ENCODE data around the gene GFY. TPM values are rescaled to one million over a fixed set of nuclear protein-coding genes. Genes with fewer than 3 reads are reported as not detected.

The GFY gene
- total RNA-seq, 4 donors from 2014 or later = not detected

DNA sequence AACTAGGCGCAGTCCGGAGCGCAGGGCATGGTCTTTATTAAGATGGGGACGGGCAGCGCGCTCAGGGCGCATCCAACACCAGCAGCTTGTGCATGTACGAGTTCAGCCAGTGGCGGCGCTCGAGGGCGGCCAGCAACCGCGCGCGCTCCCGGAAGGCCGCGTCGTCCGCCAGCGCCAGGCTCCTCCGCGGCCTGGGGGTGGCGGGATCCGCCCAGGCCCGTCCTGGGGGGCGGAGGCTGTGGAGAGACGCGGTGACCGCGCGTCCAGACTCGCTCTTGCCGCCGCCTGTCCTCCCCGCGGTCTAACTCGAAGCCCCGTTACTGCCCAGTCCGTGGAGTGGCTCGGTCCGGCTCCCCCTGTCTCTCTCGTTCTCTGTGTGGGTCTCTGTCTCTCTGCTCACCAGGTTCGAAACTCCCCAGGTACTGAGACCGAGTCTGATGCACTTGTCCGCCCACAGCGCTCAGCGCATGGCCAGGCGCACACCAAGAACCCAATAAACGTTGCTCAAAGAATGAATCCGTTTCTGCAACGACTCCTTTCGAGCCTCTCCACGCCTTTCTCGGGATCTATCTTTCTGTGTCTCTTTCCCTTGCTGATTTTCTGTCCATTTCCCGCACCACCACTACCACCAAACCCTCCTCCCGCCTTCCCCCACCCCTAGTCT, 2.6 kb upstream of the GFY start:
- ATAC-seq (ENCODE audit: low FRiP score) (no peak), DNase-seq (ENCODE audit: low spot score) (no peak)
- TF ChIP-seq, protein P1, sequence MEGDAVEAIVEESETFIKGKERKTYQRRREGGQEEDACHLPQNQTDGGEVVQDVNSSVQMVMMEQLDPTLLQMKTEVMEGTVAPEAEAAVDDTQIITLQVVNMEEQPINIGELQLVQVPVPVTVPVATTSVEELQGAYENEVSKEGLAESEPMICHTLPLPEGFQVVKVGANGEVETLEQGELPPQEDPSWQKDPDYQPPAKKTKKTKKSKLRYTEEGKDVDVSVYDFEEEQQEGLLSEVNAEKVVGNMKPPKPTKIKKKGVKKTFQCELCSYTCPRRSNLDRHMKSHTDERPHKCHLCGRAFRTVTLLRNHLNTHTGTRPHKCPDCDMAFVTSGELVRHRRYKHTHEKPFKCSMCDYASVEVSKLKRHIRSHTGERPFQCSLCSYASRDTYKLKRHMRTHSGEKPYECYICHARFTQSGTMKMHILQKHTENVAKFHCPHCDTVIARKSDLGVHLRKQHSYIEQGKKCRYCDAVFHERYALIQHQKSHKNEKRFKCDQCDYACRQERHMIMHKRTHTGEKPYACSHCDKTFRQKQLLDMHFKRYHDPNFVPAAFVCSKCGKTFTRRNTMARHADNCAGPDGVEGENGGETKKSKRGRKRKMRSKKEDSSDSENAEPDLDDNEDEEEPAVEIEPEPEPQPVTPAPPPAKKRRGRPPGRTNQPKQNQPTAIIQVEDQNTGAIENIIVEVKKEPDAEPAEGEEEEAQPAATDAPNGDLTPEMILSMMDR (IDR thresholded peaks at IDR 0.05) = no peak

DNA sequence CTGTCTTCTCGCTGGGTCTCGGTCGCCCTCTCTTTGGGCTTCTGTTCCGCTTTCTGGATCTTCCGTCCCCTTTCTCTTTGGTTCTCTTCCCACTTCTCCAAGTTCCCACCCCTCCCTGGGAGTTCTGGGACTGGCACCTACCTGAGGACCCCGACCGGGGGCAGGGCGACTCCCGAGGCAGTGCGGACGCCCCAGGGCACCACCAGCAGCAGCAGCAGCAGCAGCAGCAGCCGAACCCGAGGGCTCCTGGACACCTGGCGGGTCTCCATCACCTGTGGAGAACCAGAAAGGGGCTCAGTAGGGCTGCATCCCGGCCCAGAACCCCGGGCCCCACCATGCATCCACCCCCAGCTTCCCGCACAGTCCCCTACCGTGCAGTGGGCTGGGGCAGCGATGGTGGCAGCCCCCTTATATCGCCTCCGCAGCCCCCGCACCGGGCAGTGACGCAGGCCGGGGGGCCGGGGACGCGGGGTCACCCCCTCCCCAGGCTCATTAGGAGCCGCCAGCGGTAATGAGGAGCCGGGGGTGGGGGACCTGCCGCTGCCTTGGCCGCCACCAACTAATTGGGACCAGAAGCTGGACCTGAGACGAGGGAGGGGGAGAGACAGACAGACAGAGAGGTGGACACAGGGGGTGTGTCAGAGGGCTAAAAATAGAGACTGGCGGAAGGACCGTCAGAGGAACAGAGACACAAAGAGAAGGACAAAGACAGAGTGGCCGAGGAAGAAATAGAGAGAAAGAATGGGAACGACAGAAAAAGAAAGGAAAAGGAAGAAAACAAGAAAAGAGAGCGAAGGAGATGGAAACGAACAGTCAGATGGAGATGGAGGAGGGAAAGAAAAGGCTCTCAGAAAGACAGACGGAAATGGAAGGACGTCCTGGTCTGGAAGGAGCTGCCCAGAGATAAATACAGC, 1.9 kb upstream of the GFY start, which contains the start of gene PTH2:
PTH2 (minus strand) TSS at position 371 of the 914 bp plus-strand sequence; CDS start at position 269, 102 bp downstream.
- TF ChIP-seq, protein P1 (IDR thresholded peaks at IDR 0.05) = no peak
- ATAC-seq (ENCODE audit: low FRiP score) (no peak), DNase-seq (ENCODE audit: low spot score) (no peak)

DNA sequence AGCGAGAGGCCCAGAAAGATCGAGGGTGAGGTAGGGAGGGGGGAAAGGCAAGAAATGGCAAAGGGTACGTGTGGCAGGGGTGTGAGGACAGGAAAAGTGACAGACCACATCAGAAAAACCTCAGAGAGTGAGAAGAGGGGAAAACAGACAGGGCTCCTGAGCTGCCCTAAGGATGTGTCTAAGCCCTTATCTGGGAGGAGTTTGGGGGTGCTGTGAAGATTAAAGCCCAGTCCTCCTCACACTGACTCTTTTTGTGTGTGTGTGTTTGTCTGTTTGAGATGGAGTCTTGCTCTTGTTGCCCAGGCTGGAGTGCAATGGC, 1.2 kb upstream of the GFY start:
- ATAC-seq (ENCODE audit: low FRiP score) = no peak
- no peak for DNase-seq (ENCODE audit: low spot score)
- TF ChIP-seq, protein P1 (IDR thresholded peaks at IDR 0.05) = no peak

DNA sequence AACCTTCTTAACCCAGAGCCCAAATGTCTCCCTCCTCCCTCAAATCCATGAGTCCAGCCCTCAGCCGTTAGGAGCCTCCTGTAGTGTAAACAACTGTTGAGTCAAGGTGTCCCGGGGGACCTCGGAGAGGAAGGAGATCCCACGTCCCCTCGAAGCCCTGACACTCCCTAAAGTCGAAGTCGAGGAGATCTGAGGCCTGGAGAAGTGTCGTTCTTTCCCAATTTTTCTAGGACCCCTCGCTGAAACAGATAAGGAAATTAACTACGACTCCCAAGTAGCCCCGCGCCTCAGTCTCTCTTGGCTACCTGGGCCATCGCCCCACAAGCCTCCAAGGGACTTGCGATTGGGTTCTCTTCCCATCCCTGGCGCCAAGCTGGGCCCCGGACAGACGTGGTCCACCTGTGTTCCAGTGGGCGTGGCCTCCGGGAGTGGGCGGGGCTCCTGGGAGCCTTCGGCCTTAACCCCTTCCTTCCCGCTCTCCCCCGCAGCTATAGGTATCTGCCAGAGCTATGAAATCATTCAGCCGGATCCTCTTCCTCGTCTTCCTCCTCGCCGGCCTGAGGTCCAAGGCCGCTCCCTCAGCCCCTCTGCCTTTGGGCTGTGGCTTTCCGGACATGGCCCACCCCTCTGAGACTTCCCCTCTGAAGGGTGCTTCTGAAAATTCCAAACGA, 869 bp downstream of the GFY start:
- DNase-seq (ENCODE audit: low spot score) (no peak), ATAC-seq (ENCODE audit: low FRiP score) (no peak)
- TF ChIP-seq, protein P1 (IDR thresholded peaks at IDR 0.05) = no peak

DNA sequence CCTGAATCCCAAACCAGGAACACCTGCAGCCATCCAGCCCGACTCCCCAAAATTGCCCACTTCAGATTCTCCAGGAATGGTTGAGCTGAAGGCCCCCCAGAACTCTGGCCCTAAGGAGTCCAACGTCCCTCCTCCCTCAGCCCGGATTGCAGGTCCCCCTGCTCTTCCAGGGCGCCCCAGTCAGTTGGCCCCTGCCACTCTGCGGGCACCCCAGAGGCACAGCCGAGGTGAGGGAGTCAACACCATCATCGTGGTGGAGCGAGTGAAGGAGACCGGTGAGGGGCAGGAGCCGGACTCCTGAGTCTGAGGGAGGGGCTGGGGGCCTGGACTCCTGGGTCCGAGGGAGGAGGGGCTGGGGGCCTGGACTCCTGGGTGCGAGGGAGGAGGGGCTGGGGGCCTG, 2.2 kb downstream of the GFY start:
- DNase-seq (ENCODE audit: low spot score) = no peak
- no peak for ATAC-seq (ENCODE audit: low FRiP score)
- TF ChIP-seq, protein P1 (IDR thresholded peaks at IDR 0.05) = no peak

DNA sequence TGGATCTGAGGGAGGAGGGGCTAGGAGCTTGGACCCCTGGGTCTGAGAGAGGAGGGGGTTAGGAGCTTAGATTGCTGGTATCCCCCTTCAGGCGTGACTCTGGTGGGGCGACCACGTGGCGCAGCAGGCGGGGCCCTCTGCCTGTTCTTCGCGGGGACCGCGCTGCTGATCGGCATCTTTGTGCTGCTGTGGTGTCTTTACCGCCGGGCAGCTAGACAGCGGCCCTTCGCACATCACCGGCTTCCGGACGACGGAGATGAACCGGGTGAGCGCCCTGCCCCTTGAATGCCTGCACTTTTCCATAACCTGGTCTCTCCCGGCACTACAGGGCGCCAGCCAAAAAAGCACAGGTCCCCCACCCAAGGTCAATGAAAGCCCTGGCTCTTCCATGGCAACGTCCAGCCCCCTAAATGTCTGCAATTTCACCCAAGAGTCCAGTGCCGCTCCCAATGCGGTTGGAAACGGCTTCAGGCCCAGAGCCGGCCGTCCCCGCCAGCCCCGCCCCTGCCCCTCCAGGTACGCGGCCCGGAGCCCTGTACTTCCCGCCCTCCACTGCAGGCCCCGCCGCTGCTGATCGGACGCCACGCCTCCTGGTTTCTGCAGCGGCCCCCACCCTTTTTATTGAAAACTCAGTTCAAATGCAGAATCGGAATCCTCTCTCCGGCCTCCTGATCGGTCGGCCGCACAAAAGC, 2.8 kb downstream of the GFY start:
- DNase-seq (ENCODE audit: low spot score) (no peak), ATAC-seq (ENCODE audit: low FRiP score) (no peak)
- TF ChIP-seq, protein P1 (IDR thresholded peaks at IDR 0.05) = no peak
